GM12801 (cell line): ENCODE data around the gene OTUD6A.

Source experiments
- TF ChIP-seq, protein P1 (sequence below): IDR thresholded peaks from one replicate; pipeline ENCODE4 v1.5.1; 2011; ENCODE audit warnings: control low read depth; ENCODE audit not compliant: insufficient read length; ENCODE audit errors: extremely low read depth

OTUD6A gene

DNA sequence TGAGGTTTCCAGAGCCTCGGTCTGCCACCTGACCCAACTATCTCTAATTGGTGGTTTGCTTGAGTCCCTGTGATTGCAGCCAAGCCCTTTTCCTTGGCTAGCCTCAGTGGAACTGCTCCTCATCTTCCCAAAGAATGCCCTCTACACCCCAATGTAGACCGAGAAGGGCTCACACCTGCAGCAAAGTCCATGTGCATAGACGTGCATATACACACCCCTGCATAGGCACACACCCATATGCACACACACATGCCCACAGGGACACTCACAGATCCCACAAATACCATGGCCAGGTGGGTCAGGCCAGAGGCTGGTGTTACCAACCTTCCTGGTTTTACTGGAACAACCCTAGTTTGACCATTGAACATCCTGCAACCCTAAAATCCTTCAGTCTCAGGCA lies 12.9 kb upstream of the OTUD6A start:
- TF ChIP-seq, protein P1, sequence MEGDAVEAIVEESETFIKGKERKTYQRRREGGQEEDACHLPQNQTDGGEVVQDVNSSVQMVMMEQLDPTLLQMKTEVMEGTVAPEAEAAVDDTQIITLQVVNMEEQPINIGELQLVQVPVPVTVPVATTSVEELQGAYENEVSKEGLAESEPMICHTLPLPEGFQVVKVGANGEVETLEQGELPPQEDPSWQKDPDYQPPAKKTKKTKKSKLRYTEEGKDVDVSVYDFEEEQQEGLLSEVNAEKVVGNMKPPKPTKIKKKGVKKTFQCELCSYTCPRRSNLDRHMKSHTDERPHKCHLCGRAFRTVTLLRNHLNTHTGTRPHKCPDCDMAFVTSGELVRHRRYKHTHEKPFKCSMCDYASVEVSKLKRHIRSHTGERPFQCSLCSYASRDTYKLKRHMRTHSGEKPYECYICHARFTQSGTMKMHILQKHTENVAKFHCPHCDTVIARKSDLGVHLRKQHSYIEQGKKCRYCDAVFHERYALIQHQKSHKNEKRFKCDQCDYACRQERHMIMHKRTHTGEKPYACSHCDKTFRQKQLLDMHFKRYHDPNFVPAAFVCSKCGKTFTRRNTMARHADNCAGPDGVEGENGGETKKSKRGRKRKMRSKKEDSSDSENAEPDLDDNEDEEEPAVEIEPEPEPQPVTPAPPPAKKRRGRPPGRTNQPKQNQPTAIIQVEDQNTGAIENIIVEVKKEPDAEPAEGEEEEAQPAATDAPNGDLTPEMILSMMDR, result no peak

DNA sequence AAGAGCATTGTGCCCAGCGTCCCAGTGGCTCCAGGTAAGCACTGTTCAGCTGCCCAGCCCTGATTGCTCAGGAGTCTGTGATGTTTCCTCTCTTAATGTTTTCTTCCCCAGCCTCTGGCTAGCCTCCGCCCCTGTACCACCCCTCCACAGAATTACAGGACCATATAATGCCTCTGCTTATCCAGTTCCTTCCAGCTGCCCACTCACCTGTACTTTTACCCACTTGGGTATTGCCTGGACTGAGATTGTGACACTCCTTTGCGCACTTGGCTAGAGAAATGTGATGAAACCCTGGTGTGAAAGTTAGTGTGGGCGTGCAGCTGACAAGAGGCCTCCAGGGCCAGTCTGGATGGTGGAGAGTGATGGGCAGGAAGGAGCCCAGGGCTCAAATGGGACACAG lies 12.3 kb upstream of the OTUD6A start, which contains the start of gene AWAT2:
Gene AWAT2 (minus strand): TSS at position 14 of the 400 bp plus-strand sequence. CDS start 6 bp downstream, at position 8.
- TF ChIP-seq, protein P1, result no peak

DNA sequence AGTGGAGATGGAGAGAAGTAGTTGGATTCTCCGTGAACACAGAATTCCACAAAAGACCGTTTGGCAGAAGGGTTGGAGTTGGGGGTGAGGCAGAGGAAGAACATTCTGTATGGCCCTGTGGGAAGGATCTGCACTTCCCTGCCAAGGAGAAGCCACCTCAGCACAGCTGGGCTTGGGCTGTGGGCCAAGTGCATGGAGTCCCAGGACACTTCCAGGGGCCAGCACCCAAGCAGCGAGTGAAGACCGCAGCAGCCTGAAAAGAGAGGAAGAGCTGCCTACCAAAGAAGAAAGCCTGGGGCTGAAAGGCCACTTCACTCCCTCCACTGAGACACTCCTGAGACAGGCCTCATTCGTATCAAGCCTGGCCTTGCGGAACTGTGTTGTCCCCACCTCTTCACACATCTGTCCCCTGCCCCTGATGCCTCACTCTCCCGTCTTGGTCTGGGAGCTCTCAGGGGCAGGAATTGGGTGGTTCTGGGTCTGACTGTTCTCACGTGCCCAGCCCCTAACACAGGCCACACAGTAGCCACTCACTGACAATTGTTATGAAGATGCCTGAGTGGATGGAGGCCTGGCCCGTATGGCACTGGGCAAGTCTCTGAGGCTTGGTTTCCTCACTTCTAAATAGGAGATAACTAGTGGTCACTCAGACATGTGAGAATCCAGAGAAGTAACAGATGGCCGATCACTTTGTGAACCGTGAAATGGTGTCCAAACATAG lies 9.2 kb upstream of the OTUD6A start:
- TF ChIP-seq, protein P1, result no peak

DNA sequence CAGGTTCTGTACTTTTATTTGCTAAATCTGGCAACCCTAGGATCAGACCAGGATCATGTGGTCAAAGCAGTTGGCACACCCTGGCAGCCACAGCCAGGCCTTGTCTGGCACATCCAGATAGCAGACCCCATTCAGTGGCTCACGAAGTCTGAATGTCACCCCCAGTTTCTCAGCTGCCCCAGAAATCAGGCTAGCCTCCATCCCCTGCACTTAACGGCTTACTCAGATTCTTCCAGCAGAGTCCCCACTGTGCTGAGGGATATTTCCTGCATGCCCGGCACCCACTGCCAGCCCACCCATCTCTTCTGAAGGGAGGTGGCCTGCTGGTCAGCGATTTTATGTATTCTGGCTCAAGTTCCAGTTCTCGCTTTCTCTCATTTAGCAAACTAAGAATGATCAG lies 7.9 kb upstream of the OTUD6A start:
- TF ChIP-seq, protein P1, result no peak

DNA sequence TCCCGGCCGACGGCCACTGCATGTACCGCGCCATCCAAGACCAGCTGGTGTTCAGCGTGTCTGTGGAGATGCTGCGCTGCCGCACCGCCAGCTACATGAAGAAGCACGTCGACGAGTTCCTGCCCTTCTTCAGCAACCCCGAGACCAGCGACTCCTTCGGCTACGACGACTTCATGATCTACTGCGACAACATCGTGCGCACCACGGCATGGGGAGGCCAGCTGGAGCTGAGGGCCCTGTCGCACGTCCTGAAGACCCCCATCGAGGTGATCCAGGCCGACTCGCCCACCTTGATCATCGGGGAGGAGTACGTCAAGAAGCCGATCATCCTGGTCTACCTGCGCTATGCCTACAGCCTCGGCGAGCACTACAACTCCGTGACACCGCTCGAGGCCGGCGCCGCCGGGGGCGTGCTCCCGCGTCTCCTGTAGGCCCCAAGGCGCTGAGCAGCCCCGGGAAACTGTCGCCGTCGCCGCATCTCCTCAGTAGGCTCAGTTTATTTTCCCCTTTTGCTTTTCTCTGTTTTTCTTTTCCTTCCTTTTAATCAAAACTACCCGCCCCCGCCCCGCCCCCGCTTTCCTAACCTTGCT lies 799 bp downstream of the OTUD6A start:
- TF ChIP-seq, protein P1, result no peak

DNA sequence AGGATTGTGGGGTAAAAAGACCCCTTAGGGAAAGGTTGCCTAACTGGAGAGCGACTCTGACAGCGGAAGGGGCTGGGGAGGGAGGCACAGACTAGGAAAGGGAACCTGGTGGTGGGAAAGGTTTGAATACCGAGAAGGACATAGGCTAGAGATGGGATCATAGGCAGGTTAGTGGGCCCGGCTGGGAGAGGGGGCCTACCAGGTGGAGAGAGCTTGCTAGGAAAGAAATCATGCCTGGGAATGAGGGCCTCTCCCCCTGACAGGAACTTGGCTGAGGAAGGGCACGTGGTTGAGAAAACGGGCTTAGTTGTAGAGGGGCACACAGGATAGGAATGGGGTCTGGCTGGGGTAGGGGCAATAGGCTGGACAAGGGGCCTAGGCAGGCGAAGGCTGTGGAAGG lies 4.4 kb downstream of the OTUD6A start:
- TF ChIP-seq, protein P1, result no peak

DNA sequence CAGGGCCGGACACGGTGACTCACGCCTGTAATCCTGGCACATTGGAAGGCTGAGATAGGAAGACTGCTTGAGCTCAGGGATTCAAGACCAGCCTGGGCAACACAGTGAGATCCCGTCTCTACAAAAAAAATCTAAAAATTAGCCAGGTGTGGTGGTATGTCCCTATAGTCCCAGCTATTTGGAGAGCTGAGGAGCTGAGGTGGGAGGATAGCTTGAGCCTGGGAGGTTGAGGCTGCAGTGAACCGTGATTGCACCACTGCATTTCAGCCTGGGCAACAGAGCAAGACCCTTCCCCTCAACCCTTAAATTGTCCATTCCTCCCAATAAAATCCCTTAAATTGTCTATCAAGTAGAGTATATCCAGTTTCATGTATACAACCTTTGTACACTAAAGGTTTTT lies 17.0 kb downstream of the OTUD6A start:
- TF ChIP-seq, protein P1, result no peak
